Skeletal muscle tissue (tissue), 4 donors: ENCODE results near the gene CFAP119. TPM values are rescaled to one million over a fixed set of nuclear protein-coding genes. Genes with fewer than 3 reads are reported as not detected.
A peak's percentile ranks its signal among the peaks of the same experiment; 100 is the strongest.

Source experiments
- H3K27ac ChIP-seq: one replicate; pipeline ENCODE4 v1.7.0; 2013; ENCODE audit warnings: mild to moderate bottlenecking, low read depth, low read length, inconsistent platforms
- H3K27me3 ChIP-seq, 3 donors: one replicate each; pipeline ENCODE4 v1.7.0; 2013; ENCODE audit warnings: low read length in 3 of 3; ENCODE audit not compliant: control insufficient read depth in 3 of 3, insufficient read depth in 3 of 3
- H3K36me3 ChIP-seq, 3 donors: one replicate each; pipeline ENCODE4 v1.7.0; 2013; ENCODE audit warnings: low read length in 3 of 3; ENCODE audit not compliant: control insufficient read depth in 3 of 3, insufficient read depth in 3 of 3
- H3K4me1 ChIP-seq, 3 donors: one replicate each; pipeline ENCODE4 v1.7.0; 2013; ENCODE audit warnings: low read length in 3 of 3, mild to moderate bottlenecking in 3 of 3; ENCODE audit not compliant: control insufficient read depth in 3 of 3, insufficient read depth in 3 of 3
- H3K4me3 ChIP-seq, 3 donors: one replicate each; pipeline ENCODE4 v1.7.0; 2013; ENCODE audit warnings: low read length in 3 of 3
- H3K9ac ChIP-seq, 3 donors: one replicate each; pipeline ENCODE4 v1.7.0; 2013; ENCODE audit warnings: low read length in 3 of 3, mild to moderate bottlenecking in 3 of 3, moderate library complexity in 2 of 3, low read depth in 1 of 3
- H3K9me3 ChIP-seq, 3 donors: one replicate each; pipeline ENCODE4 v1.7.0; 2013; ENCODE audit warnings: low read length in 3 of 3; ENCODE audit not compliant: control insufficient read depth in 3 of 3
- total RNA-seq: library from RNA; depleted of rRNA; stranded (reverse); fragments of >200 nt; gene quantifications from one replicate; pipeline ENCODE4 v1.2.3, GENCODE V29; 2014
- donor health status: Osteomylitis.

Gene CFAP119
- total RNA-seq, 1 donor from 2014 or later = 1.6 TPM

DNA sequence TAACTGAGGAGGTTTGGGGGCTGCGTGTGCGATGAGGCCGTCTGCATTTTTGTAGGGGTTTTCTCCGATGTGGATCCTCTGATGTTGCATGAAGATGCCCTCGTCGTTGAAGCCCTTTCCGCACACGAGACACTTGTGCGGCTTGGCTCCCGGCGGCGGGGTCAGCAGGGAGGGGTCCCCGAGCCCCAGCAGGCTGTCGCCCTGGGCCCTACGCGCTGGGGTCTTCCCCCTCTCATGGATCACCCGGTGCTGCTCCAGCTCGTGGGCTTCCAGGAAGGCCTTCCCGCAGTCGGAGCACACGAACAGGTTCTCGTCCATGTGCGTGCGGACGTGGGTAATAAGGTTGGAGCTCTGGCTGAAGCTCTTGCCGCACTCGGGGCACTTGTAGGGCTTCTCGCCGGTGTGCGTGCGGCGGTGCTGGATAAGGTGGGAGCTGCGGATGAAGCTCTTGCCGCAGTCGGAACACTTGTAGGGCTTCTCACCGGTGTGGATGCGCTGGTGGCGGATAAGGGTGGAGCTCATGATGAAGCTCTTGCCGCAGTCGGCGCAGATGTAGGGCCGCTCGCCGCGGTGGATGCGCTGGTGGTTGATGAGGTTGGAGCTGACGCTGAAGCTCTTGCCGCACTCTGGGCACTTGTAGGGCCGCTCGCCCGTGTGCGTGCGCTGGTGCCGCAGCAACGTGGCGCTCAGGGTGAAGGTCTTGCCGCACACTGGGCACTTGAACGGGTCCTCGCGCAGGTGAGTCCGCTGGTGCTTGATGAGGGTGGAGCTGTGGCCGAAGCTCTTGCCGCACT is 20.8 kb upstream of the CFAP119 start:
- H3K9me3 ChIP-seq = no peaks in the 10 kb centered on the region
- no peak overlapping the region for H3K27ac ChIP-seq
- H3K9ac ChIP-seq = no peak overlapping the region
- H3K27me3 ChIP-seq = no peaks in the 10 kb centered on the region
- no peak overlapping the region for H3K4me3 ChIP-seq
- H3K4me1 ChIP-seq = peaks cover 32 to 40% (median 33%) of the 10 kb centered on the region in 3 donors
- peaks cover 14 to 36% (median 18%) of the 10 kb centered on the region in 3 donors for H3K36me3 ChIP-seq

DNA sequence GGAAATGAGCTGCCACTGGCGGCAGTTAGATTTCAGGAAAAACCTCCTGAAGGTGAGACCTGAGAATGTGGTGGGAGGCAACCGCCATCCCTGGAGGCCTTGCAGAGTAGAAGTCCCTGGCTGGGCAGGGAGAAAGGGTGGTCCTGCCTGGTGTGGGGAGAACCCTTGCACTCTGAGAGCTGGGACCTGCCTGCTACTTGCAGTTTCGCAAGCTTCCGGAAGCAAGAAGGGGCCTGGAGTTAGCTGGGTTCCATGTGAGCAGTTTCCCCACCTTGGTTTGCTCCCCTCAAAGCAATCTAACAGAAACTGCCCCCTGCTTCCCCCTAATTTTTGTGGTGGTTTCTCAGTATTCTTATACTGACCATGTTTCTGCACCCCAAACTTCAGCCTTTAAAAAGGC is 18.7 kb upstream of the CFAP119 start:
- Histone ChIP-seq H3K36me3 (peaks cover 14 to 36% (median 18%) of the 10 kb centered on the region in 3 donors), H3K9ac (no peak overlapping the region), H3K27me3 (no peaks in the 10 kb centered on the region), H3K27ac (no peak overlapping the region), H3K4me1 (peaks cover 39 to 45% (median 39%) of the 10 kb centered on the region in 3 donors), H3K9me3 (no peaks in the 10 kb centered on the region), H3K4me3 (no peak overlapping the region)

DNA sequence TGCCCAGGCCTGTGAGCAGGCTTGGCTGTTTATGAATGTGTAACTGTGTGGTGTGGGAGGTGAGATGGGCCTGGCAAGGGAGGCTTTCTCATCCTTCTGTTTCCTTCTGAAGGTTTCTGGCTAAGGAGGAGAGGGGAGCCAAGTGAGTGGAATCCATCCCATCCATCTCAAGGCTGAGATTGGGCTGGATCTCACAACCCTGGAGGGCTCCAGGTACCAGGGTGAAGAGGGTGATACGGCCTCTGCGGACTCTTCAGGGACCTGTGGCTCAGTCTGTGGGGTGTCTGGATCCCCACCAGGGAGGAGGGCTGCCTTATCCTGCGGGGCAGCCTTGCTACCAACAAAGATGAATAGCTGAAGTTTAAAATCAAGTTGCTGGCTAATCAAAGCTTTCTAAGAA is 18.2 kb upstream of the CFAP119 start:
- Histone ChIP-seq H3K9ac (peak overlapping the region in 1 of 3 donors; percentile 45), H3K4me1 (peaks cover 35 to 45% (median 37%) of the 10 kb centered on the region in 3 donors), H3K27ac (no peak overlapping the region), H3K4me3 (no peak overlapping the region), H3K27me3 (no peaks in the 10 kb centered on the region), H3K36me3 (peaks cover 14 to 34% (median 18%) of the 10 kb centered on the region in 3 donors), H3K9me3 (no peaks in the 10 kb centered on the region)

DNA sequence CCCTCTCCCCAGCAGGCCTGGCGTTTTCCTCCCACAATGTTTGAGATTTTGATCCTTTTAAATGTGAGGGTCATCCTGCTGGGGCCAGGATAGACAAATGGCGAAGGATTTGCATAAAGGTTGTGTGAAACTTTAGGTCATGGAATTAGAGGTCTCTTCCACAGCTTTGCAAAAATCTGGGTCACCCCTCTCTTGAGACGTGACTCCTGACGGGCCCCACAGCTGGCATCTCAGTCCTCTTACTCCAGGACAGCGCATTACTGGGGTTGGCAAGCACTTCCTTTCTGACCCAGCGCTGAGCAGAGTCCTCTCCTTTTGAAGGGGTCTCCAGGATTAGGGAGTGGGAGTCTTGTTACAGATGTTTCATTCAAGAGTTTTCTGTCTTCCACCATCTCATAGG is 17.7 kb upstream of the CFAP119 start:
- peak overlapping the region in 1 of 3 donors; percentile 72 for H3K9ac ChIP-seq
- H3K4me3 ChIP-seq = no peak overlapping the region
- peaks cover 37 to 48% (median 39%) of the 10 kb centered on the region in 3 donors for H3K4me1 ChIP-seq
- H3K36me3 ChIP-seq = peaks cover 14 to 31% (median 19%) of the 10 kb centered on the region in 3 donors
- H3K27me3 ChIP-seq = no peaks in the 10 kb centered on the region
- no peak overlapping the region for H3K27ac ChIP-seq
- no peaks in the 10 kb centered on the region for H3K9me3 ChIP-seq

DNA sequence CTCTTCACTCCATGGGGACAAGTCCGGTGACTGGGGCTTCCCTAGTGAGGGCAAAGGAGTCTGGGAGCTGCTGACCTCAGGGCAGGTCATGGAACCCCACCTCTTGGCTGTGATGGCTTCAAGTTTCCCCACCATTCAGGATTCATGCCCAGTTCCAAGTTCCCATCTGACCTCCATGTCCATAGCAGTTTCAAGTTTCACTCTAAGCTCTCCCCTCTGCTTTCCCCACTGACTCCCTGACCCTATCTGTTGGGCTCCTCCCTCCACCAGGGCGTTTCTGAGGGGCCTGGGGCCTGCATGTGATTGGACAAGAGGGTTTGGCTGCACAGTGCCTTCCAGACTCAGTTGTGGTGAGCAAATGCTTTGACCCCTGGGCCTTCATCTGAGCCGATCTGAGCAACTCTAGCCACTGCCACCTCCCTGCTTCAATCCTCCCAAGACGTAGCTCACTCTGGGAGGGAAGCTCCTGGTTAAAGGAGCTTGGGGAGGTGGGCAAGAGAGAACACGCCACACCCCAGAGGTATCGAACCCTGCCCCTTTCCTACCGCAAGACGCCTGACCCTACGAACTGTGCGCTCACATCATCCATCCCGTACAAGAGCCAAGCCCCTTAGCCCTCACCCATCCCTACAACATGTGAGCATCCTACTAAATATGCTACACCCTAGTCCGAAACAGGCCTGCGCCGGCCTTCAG is 16.8 kb upstream of the CFAP119 start:
- H3K9me3 ChIP-seq = no peaks in the 10 kb centered on the region

DNA sequence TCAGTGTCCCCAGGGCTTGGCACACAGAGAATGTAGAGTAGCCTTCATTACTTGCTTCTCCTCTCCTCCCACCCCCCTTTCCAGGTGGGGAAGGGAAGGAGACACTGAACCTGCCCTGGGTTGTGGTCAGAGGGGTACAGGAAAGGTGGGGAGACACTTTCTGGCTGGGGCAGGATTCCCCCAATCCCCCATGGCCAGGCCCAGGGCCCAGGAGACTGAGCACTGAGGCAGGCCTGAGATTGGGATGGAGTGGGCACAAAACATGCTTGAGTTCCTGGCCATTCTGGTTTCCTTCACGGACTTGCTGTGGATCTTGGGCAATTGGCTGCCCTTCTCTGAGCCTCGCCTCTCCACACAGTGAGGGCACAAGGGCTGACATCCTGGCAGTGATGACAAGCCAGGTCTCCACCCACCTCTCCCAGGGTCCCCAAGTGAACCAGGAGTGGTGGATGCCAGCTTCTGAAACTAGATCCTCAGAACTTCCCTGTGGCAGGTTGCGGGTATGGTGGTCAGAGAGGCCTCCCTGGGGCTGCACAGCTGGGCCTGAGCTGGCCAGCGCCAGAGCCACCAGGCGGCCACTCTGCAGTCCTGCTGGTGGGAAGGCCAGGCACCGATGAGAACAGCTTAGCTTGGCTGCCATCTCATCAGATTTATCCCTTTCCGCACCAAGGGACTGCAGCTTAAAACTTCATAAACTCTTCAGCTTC is 15.9 kb upstream of the CFAP119 start:
- Histone ChIP-seq H3K9ac (peak overlapping the region; percentile 2 to 72 (median 69)), H3K27me3 (no peaks in the 10 kb centered on the region), H3K4me1 (peaks cover 41 to 52% (median 41%) of the 10 kb centered on the region in 3 donors), H3K36me3 (peaks cover 21 to 34% (median 28%) of the 10 kb centered on the region in 3 donors), H3K4me3 (peak overlapping the region in 1 of 3 donors; percentile 45), H3K9me3 (no peaks in the 10 kb centered on the region), H3K27ac (peak overlapping the region; percentile 68)

More for the DNA sequence above, 16.8 kb upstream of the CFAP119 start:
- H3K27me3 ChIP-seq = no peaks in the 10 kb centered on the region
- H3K4me1 ChIP-seq = peaks cover 41 to 52% (median 41%) of the 10 kb centered on the region in 3 donors
- peak overlapping the region in 1 of 3 donors; percentile 52 for H3K4me3 ChIP-seq
- H3K9ac ChIP-seq = peak overlapping the region in 2 of 3 donors; percentile 20 to 72
- peaks cover 17 to 34% (median 27%) of the 10 kb centered on the region in 3 donors for H3K36me3 ChIP-seq
- peak overlapping the region; percentile 68 for H3K27ac ChIP-seq

DNA sequence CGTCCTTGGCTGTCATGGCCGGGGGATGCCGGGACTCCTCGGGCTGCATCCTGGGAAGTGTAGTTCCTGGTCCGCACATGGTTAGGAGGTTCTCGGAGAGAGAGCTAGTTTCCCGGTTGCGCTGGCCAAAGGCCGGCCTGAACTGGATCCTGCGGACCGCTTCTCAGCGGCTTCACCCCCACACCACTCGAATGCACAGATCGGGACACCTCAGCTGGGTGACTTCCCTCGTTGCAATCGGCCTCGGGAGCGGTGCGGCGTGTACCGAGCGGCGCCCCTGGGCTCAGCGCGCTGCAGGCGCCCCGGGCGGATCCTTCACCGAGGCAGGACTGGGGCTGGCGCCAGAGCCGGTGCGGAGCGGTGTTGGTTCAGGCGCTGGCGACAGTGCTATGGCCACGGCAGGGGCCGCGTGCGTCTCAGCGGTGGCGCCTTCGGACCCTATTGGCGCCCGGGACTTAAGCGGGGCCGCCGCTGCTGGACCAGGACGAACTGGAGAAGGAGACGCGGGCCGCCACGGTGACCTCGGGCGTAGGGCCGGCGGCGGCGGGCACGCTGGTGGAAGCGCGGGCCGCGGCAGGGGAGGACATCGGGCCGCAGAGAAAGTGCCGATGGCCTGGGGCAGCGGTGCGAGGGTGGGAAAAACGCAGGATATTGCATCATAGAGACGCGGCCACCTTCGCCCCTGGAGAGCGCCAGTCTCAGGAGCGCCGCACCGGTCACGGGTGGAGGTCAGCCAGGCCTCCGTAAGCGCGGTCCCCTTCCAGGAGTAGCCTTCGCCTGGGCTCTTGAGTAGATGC is 13.7 kb upstream of the CFAP119 start:
- Histone ChIP-seq H3K36me3 (peaks cover 32 to 40% (median 37%) of the 10 kb centered on the region in 3 donors), H3K4me3 (peak overlapping the region; percentile 79 to 95 (median 89)), H3K27ac (peak overlapping the region; percentile 84), H3K9me3 (no peaks in the 10 kb centered on the region), H3K4me1 (peaks cover 41 to 52% (median 41%) of the 10 kb centered on the region in 3 donors), H3K9ac (peak overlapping the region; percentile 84 to 94 (median 85)), H3K27me3 (no peaks in the 10 kb centered on the region)

DNA sequence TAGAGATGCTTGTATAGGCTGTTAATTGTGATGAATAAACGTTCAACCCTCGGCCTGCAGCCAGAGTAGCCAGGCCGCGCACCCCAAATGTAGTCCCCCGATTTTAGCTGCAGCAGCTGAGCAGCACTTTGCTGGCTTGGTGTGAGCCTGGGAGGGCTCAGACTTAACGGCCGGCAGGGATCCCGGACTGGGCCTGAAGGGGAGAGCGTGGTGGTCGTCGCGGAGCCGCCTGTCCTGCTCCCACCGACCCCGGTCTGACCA is 13.2 kb upstream of the CFAP119 start:
- Histone ChIP-seq H3K4me1 (peaks cover 41 to 52% (median 41%) of the 10 kb centered on the region in 3 donors), H3K27ac (peak overlapping the region; percentile 84), H3K9ac (peak overlapping the region; percentile 74 to 94 (median 85)), H3K27me3 (no peaks in the 10 kb centered on the region), H3K36me3 (peaks cover 37 to 44% (median 41%) of the 10 kb centered on the region in 3 donors), H3K9me3 (no peaks in the 10 kb centered on the region), H3K4me3 (peak overlapping the region; percentile 79 to 95 (median 89))
